Activated naive CD8-positive, alpha-beta T cell treated with anti-CD3 and anti-CD28 coated beads, Interleukin-2, amount 50 U/mL, for 24 hours (primary cell): Measurements from ENCODE around the gene GRAP.
"Not testable (repeated sequence)": the region's sequence is repeated elsewhere in the genome, so short reads cannot be mapped to it uniquely, and the experiment has no call there.

Experiments used
- ATAC-seq: fragments of 150-1000 bp; cut with Tn5 transposase; one replicate; pipeline ENCODE4 v1.10.0; 2021
- DNase-seq: peaks from one replicate; pipeline ENCODE4 v3.0.0; 2021
- H3K27ac Mint-ChIP-seq: one replicate; pipeline ENCODE4 v1.8.0; 2021; ENCODE audit warnings: mild to moderate bottlenecking, mixed read lengths
- H3K27me3 Mint-ChIP-seq: one replicate; pipeline ENCODE4 v1.8.0; 2021; ENCODE audit warnings: mixed read lengths
- H3K36me3 Mint-ChIP-seq: one replicate; pipeline ENCODE4 v1.8.0; 2021; ENCODE audit warnings: low read depth, mixed read lengths
- H3K4me1 Mint-ChIP-seq: one replicate; pipeline ENCODE4 v1.8.0; 2021; ENCODE audit warnings: mixed read lengths
- H3K4me3 Mint-ChIP-seq: one replicate; pipeline ENCODE4 v1.8.0; 2021; ENCODE audit warnings: mild to moderate bottlenecking, moderate library complexity, mixed read lengths
- H3K9me3 Mint-ChIP-seq: one replicate; pipeline ENCODE4 v1.8.0; 2021; ENCODE audit warnings: mixed read lengths

The GRAP gene

GRCh38 chr17:19046782-19047375 lies at the start of gene GRAP:
Gene GRAP, minus strand, starts transcription at chr17:19046957. Its CDS starts 31 bp downstream, at chr17:19046926.
- not testable (repeated sequence) for H3K9me3 Mint-ChIP-seq, H3K36me3 Mint-ChIP-seq, DNase-seq, H3K4me3 Mint-ChIP-seq, H3K27me3 Mint-ChIP-seq, H3K4me1 Mint-ChIP-seq, H3K27ac Mint-ChIP-seq
- ATAC-seq: peak; percentile 51

DNA sequence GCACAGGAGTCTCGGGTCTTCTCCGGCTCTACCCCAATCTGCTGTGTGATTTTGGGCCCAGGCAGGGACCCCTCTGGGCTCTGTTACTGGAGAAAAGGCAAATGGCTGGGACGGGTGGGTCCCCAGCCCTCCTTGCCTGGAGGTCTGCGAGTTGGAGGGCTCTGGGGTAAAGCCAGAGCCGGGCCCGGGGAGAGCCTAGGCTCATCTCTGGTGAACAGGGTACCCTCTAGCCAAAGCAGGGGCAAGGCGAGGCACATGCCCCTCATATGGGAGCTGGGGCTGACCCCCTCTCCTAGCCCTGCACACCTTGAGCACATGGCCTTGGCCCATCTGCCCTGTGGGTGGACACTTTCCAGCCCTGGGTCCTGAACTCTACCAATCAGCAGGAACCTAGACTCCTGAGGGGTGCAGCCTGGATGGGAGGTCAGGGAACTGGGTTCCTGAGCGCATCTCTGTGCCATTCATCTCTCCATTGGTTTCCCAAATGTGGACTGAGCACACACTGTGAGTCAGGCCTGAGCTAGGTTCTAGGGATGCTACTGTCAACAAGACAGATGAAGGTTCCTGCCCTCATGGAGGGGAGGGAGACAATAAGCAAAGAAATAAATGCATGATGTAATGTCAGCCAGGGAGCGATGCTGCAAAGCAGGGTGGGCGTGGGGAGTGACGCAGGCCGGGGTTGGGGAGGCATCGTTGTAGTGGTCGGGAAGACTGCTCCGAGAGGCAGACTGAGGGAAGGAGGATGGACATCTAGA lies 47.1 kb upstream of the GRAP start:
- not testable (repeated sequence) for ATAC-seq, H3K27me3 Mint-ChIP-seq, H3K4me1 Mint-ChIP-seq, H3K9me3 Mint-ChIP-seq, H3K4me3 Mint-ChIP-seq, DNase-seq, H3K27ac Mint-ChIP-seq, H3K36me3 Mint-ChIP-seq

DNA sequence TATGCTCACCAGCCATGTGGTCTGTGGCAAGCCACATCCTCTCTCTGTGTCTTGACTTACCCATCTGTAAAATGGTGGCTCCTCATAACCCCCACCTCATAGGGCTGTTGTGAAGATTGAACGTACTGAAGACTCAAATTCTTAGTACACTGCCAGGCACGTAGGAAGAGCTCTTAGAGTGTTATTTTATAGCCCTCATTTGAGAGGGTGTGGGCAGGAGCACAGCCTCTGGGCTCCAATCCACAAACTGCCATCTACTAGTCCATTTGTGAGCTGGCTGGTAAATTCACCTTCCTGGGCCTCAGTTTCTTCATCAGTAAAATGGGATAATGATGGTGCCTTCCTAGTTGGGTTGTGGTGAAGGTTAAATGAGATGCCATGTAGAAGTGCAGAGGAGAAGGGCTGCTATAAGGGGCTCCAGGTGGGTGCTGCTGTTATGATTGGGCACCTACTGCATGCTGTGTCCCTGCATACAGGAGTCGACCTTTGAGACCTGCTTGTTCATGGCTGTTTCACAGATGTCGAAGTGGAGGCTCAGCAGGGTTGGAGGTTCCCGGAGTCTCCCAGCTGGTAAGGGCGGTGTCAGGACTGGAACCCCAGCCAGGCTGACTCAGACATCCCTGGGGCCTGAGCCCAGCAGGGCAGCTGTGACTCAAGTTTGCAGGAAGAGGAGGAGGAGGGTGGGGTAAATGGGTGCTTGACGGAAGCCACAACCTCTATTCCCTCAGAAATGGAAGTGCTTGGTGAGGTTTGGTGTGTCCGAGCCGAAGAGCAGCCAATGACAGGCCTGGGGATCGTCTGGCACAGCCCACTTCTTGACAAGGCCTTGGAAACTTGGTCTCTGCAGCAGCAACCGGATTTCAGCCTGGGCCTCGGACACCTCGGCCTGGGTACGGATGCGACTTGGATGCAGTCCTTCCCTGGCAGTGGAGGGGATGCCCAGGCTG lies 46.3 kb upstream of the GRAP start:
- not testable (repeated sequence) for H3K27ac Mint-ChIP-seq, H3K36me3 Mint-ChIP-seq, H3K9me3 Mint-ChIP-seq

GRCh38 chr17:19090058-19090772 lies 43.5 kb upstream of the GRAP start:
- not testable (repeated sequence) for H3K4me1 Mint-ChIP-seq, H3K27ac Mint-ChIP-seq, H3K36me3 Mint-ChIP-seq, DNase-seq, H3K4me3 Mint-ChIP-seq, H3K27me3 Mint-ChIP-seq, H3K9me3 Mint-ChIP-seq
- ATAC-seq: peak; percentile 64

More for the DNA sequence above, 46.3 kb upstream of the GRAP start:
- not testable (repeated sequence) for DNase-seq, H3K27me3 Mint-ChIP-seq, ATAC-seq, H3K4me3 Mint-ChIP-seq, H3K4me1 Mint-ChIP-seq

- H3K4me3 Mint-ChIP-seq, H3K27ac Mint-ChIP-seq, H3K9me3 Mint-ChIP-seq, H3K4me1 Mint-ChIP-seq, H3K27me3 Mint-ChIP-seq, ATAC-seq, DNase-seq, H3K36me3 Mint-ChIP-seq: not testable (repeated sequence)
Measured at GRCh38 chr17:19088804-19089685, 42.3 kb upstream of the GRAP start.

DNA sequence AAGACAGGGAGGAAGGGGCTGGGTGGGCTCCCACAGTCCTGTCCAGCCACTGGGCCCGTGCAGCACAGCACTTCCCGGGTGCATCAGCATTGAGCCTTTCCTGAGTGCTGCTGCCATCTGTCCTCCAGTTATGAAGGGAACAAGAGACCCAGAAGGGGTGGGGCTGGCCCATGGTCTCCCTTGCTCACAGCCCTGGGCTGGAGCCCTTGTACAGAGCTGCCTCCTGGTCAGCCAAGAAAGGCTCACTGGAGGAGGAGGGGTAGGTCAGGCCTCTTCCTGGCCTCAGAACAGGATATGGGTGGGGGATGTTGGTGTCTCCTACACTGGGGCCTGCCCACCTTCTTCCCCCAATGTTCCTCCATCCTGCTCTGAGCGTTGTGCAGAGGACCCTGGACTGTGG lies 30.6 kb upstream of the GRAP start:
- not testable (repeated sequence) for ATAC-seq, H3K36me3 Mint-ChIP-seq, H3K9me3 Mint-ChIP-seq, H3K27me3 Mint-ChIP-seq, H3K27ac Mint-ChIP-seq, DNase-seq, H3K4me3 Mint-ChIP-seq, H3K4me1 Mint-ChIP-seq

DNA sequence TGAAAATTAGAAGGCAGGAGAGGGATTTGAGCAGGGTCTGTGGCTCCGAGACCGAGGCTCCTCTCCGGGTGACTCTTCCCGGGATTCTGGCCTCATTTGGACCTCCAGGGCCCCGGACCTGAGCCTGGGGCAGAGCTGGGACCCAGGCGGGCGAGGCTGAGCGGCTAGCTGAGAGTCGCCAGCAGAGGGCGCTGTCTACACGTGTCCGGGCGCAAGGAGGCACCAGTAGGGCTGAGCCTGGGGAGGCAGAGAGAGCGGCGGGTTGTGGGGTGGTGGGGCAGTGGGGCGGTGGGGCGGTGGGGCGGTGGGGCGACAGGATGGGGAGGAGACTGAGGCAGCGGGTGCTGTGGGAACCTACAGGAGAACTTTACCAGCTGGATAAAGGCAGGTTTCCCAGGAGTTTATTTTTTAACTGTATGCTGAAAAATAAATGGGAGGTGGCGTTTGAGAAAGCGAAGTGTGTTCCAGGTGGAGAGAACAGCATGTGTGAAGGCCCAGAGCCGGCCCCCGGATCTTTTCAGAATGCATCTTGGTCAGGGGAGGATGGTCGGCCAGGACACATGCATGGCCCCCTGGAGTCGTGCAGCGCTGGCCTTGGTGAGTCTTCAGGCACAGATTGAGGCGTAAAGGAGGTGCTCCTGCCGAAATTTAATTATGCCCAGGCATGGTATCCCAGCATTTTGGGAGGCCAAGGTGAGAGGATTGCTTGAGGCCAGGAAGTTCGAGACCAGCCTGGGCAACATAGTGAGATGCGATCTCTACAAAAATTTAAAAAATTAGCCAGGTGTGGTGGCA lies 29.8 kb upstream of the GRAP start:
- H3K27ac Mint-ChIP-seq, H3K27me3 Mint-ChIP-seq, H3K9me3 Mint-ChIP-seq, DNase-seq, H3K36me3 Mint-ChIP-seq, H3K4me1 Mint-ChIP-seq, H3K4me3 Mint-ChIP-seq: not testable (repeated sequence)
- peak; percentile 87 for ATAC-seq

- peak; percentile 97 for ATAC-seq
- not testable (repeated sequence) for H3K4me3 Mint-ChIP-seq
Measured at GRCh38 chr17:19070318-19071168, 23.8 kb upstream of the GRAP start.

DNA sequence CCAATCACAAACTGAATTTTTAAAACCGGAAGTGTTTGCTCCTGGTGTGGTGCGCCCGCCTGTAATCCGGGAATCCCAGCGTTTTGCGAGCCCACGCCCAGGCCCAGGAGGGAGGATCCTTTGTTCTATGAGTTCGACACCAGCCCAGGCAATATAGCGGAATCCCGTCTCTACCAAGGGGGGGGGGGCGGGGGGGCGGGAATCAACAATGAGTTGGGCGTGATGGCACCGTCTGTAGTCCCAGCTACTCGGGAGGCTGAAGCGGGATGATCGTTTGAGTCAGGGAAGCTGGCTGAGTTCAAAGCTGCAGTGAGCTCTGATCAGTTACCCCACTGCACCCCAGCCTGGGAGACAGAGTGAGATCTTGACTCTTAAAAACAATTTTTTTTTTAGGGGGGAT lies 17.6 kb upstream of the GRAP start:
- H3K4me3 Mint-ChIP-seq, H3K4me1 Mint-ChIP-seq, ATAC-seq, H3K9me3 Mint-ChIP-seq, H3K27ac Mint-ChIP-seq, DNase-seq, H3K36me3 Mint-ChIP-seq, H3K27me3 Mint-ChIP-seq: not testable (repeated sequence)

More at GRCh38 chr17:19070318-19071168, 23.8 kb upstream of the GRAP start:
- H3K4me1 Mint-ChIP-seq, H3K9me3 Mint-ChIP-seq, DNase-seq, H3K27me3 Mint-ChIP-seq, H3K27ac Mint-ChIP-seq, H3K36me3 Mint-ChIP-seq: not testable (repeated sequence)

- not testable (repeated sequence) for H3K4me1 Mint-ChIP-seq
Measured at GRCh38 chr17:19063326-19063956, 16.7 kb upstream of the GRAP start.

DNA sequence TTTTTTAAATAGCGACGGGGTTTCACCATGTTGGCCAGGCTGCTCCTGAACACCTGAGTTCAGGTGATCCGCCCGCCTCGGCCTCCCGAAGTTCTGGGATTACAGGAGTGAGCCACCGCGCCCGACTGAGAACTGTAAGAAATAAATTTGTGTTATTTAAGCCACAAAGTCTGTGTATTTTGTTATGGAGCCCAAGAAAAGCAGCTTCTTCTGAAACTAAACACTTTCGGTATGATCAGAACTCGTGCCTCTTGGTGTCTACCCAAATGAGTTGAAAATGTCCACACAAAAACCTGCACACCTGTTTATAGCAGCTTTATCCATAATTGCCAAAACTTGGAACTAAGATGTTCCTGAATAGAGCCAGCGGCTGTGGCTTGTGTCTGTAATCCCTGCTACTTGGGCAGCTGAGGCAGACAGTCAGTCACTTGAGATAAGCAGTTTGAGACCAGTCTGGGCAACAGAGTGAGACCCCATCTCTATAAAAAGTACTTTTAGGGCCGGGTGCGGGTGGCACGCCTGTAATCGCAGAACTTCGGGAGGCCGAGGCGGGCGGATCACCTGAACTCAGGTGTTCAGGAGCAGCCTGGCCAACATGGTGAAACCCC lies 16.1 kb upstream of the GRAP start:
- H3K27me3 Mint-ChIP-seq, H3K4me3 Mint-ChIP-seq, H3K9me3 Mint-ChIP-seq, DNase-seq, H3K27ac Mint-ChIP-seq, H3K4me1 Mint-ChIP-seq, H3K36me3 Mint-ChIP-seq: not testable (repeated sequence)
- peak; percentile 73 for ATAC-seq

More at GRCh38 chr17:19063326-19063956, 16.7 kb upstream of the GRAP start:
- peak overlapping the region; percentile 90 for H3K27ac Mint-ChIP-seq
- ATAC-seq: peak; percentile 69
- H3K36me3 Mint-ChIP-seq, H3K27me3 Mint-ChIP-seq, H3K9me3 Mint-ChIP-seq: not testable (repeated sequence)
- peak; percentile 93 for DNase-seq
- peak overlapping the region; percentile 62 for H3K4me3 Mint-ChIP-seq
